Fibroblast of lung (primary cell): ENCODE measurements around the gene NDST3. TPM values are rescaled to one million over a fixed set of nuclear protein-coding genes. Genes with fewer than 3 reads are reported as not detected.

Experiments used
- DNase-seq, 2 donors: peaks; one replicate each; pipeline versions ENCODE4 v3.0.0 to v3.0.0-alpha.2; 2010; ENCODE audit warnings: low read depth in 2 of 2
- H2AFZ ChIP-seq: 2 replicates; pipeline ENCODE4 v1.5.1; 2012; ENCODE audit warnings: low read length, control low read depth, inconsistent platforms
- H3K27ac ChIP-seq: 2 replicates; pipeline ENCODE4 v1.5.1; 2011; ENCODE audit warnings: low read length, control low read depth; ENCODE audit not compliant: insufficient read depth
- H3K27me3 ChIP-seq: 2 replicates; pipeline ENCODE4 v1.5.1; 2011; ENCODE audit warnings: mild to moderate bottlenecking, low read length; ENCODE audit not compliant: control insufficient read depth, insufficient read depth
- H3K36me3 ChIP-seq: 2 replicates; pipeline ENCODE4 v1.5.1; 2011; ENCODE audit warnings: low read length; ENCODE audit not compliant: control insufficient read depth, insufficient read depth
- H3K4me1 ChIP-seq: 2 replicates; pipeline ENCODE4 v1.5.1; 2011; ENCODE audit warnings: low read length; ENCODE audit not compliant: control insufficient read depth, insufficient read depth; ENCODE audit errors: extremely low read depth
- H3K4me2 ChIP-seq: 2 replicates; pipeline ENCODE4 v1.5.1; 2011; ENCODE audit warnings: low read length, control low read depth; ENCODE audit not compliant: insufficient read depth; ENCODE audit errors: extremely low read depth
- H3K4me3 ChIP-seq, 4 experiments: fragments of 200-600 bp in 1 of 4; sonication (generic) in 1 of 4; replicated peaks in 1 of 4; 2 replicates each; pipeline ENCODE4 v1.5.1; 2011 to 2016; ENCODE audit warnings: low read length in 4 of 4, low read depth in 3 of 4, mild to moderate bottlenecking in 3 of 4, control low read depth in 2 of 4, inconsistent platforms in 1 of 4, mixed read lengths in 1 of 4; ENCODE audit not compliant: insufficient read depth in 1 of 4; ENCODE audit errors: control extremely low read depth in 1 of 4
- H3K79me2 ChIP-seq: 2 replicates; pipeline ENCODE4 v1.5.1; 2012; ENCODE audit warnings: mild to moderate bottlenecking, low read length, inconsistent platforms; ENCODE audit not compliant: control insufficient read depth, insufficient read depth
- H3K9ac ChIP-seq: 2 replicates; pipeline ENCODE4 v1.5.1; 2011; ENCODE audit warnings: mild to moderate bottlenecking, low read length, control low read depth; ENCODE audit not compliant: insufficient read depth
- H3K9me3 ChIP-seq: 2 replicates; pipeline ENCODE4 v1.5.1; 2012; ENCODE audit warnings: low read depth, low read length; ENCODE audit not compliant: control insufficient read depth, insufficient read depth
- H4K20me1 ChIP-seq: 2 replicates; pipeline ENCODE4 v1.5.1; 2011; ENCODE audit warnings: low read length; ENCODE audit not compliant: control insufficient read depth, insufficient read depth; ENCODE audit errors: extremely low read depth
- EZH2 ChIP-seq: IDR thresholded peaks from 2 replicates; pipeline ENCODE4 v1.5.1; 2012; ENCODE audit warnings: low read length, control low read depth, mild to moderate bottlenecking; ENCODE audit errors: missing control alignments
- polyA plus RNA-seq, 2 donors: library from polyadenylated mRNA; depleted of rRNA in 1 of 2; stranded (reverse) in 1 of 2; unstranded in 1 of 2; fragments of >200 nt; gene quantifications; 2 replicates each; pipeline ENCODE4 v1.2.1, GENCODE V29; 2011 to 2012; ENCODE audit warnings: missing spikeins in 1 of 2
- total RNA-seq: library from RNA; depleted of rRNA; stranded (reverse); fragments of >200 nt; gene quantifications from 2 replicates; pipeline ENCODE4 v1.2.1, GENCODE V29; 2014
- TF ChIP-seq, protein P1 (sequence below), 2 donors: IDR thresholded peaks in 1 of 2; conservative IDR thresholded peaks in 1 of 2; 1 replicate in 1 of 2; 2 replicates in 1 of 2; pipeline ENCODE4 v1.5.1; 2011 to 2012; ENCODE audit warnings: low read length in 2 of 2, control low read depth in 1 of 2, inconsistent platforms in 1 of 2, low read depth in 1 of 2, mild to moderate bottlenecking in 1 of 2

The NDST3 gene
- total and polyA plus RNA-seq, 2 donors (not counting 1 experiment from before 2014, with no cell fraction given), result 0.16 TPM; not detected in 1

DNA sequence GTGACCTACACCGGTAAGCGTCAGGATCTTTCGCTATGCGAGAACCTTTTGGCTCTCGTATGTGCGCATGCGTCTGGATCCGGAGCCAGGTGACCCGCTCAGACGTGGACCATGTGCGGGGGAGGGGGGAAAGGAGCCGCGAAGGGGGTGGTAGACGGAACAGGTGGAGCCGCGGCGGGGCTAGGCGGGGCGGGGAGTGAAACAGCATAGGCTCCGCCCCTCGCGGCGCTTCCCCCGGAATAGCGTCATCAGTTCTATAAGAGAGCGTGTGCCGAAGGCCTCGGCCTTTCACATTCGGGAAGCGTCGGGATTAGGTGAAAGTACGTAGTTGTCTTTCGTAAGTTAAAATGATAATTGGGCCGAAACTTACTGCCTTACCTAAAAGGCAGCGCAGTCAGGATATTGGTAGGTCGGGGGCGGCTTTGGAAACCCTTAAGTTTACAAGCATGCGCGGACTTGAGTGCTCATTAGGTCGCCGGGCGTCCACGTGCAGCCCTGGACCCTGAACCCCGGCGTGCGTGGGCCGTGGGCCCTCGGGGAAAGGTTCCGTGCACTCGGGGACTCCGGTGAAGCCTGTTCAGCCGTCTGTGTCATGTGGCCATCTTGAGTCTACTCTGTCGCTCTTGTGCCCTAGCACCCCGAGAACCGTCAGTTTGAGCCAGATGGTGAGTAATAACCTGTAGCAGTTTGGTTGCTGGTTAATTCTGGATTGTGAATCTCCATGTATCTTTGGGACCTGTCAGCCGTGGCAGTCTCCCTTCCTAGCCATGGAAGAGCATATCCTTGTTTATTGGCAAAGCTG lies 244.4 kb downstream of the NDST3 start:
- peak overlapping the region; percentile 80 to 98 (median 83) for H3K4me3 ChIP-seq
- peak overlapping the region; percentile 87 for H2AFZ ChIP-seq
- no peak for TF ChIP-seq EZH2
- TF ChIP-seq, protein P1, sequence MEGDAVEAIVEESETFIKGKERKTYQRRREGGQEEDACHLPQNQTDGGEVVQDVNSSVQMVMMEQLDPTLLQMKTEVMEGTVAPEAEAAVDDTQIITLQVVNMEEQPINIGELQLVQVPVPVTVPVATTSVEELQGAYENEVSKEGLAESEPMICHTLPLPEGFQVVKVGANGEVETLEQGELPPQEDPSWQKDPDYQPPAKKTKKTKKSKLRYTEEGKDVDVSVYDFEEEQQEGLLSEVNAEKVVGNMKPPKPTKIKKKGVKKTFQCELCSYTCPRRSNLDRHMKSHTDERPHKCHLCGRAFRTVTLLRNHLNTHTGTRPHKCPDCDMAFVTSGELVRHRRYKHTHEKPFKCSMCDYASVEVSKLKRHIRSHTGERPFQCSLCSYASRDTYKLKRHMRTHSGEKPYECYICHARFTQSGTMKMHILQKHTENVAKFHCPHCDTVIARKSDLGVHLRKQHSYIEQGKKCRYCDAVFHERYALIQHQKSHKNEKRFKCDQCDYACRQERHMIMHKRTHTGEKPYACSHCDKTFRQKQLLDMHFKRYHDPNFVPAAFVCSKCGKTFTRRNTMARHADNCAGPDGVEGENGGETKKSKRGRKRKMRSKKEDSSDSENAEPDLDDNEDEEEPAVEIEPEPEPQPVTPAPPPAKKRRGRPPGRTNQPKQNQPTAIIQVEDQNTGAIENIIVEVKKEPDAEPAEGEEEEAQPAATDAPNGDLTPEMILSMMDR (conservative IDR thresholded peaks at IDR 0.05 in 1 of 2, IDR thresholded peaks at IDR 0.05 in 1 of 2; ENCODE audit: low read depth in 1 of 2, low read length in 2 of 2), result no peak
- no peaks in the 10 kb centered on the region for H3K27me3 ChIP-seq
- no peaks in the 10 kb centered on the region for H3K9me3 ChIP-seq
- H3K27ac ChIP-seq, result peak overlapping the region; percentile 84
- peaks cover 23% of the 10 kb centered on the region for H3K79me2 ChIP-seq
- no peaks in the 10 kb centered on the region for H4K20me1 ChIP-seq
- peaks cover 2% of the 10 kb centered on the region for H3K4me1 ChIP-seq
- H3K4me2 ChIP-seq, result peak overlapping the region; percentile 65
- peaks cover 1% of the 10 kb centered on the region for H3K36me3 ChIP-seq
- peak overlapping the region; percentile 70 for H3K9ac ChIP-seq
- peak; percentile 90 to 93 for DNase-seq

DNA sequence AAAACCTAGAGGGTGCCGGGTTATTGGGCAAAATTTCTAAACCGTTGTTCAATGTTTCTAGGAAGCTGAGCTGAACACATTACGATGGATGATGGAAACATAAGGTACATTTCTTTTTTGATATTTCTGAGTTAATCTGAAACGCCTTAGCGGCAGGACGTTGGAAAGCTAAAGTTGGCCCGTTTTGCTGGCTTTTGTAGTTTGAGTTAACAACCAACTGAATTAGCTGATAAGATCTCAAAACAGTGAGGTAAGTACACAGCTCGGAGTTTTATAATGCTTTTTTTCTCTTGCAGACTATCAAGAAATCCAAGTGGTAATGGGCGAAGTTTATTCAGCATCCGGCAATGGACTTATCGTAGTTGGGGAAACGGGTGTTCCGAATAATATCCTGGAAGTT lies 245.0 kb downstream of the NDST3 start:
- TF ChIP-seq, protein P1 (conservative IDR thresholded peaks at IDR 0.05 in 1 of 2, IDR thresholded peaks at IDR 0.05 in 1 of 2; ENCODE audit: low read depth in 1 of 2, low read length in 2 of 2), result no peak
- no peak for TF ChIP-seq EZH2
- Histone ChIP-seq H3K27me3 (no peaks in the 10 kb centered on the region), H2AFZ (no peak overlapping the region), H3K4me3 (peak overlapping the region; percentile 80 to 98 (median 83)), H4K20me1 (no peaks in the 10 kb centered on the region), H3K4me1 (peaks cover 3% of the 10 kb centered on the region), H3K4me2 (peak overlapping the region; percentile 83), H3K27ac (peak overlapping the region; percentile 84), H3K79me2 (peaks cover 23% of the 10 kb centered on the region), H3K36me3 (peaks cover 3% of the 10 kb centered on the region), H3K9me3 (no peaks in the 10 kb centered on the region), H3K9ac (peak overlapping the region; percentile 70)
- peak in 1 of 2 donors; percentile 2 for DNase-seq

DNA sequence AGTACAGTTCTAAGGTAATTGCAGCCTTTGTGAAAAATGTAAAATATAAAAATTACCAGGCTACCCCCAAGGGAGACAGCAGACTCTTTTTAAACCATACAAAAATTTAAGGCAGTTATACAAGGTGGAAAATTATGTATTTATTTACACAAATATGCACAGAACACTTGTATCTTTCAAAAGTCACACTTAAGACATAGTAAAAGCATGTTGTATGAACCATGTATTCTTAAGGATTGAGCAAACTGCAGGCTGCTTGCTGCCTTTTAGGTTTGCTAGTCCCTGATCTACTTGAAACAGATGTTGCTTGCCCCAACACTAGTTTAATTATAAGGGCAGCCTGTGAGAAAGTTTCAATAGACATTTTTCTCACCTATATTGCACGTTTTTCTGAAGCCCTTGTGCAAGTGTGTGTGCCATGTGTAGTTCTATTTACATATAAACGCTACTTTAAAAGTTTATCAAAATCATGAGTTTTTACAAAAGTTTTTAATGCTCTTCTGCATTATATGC lies 245.7 kb downstream of the NDST3 start:
- H3K27me3 ChIP-seq, result no peaks in the 10 kb centered on the region
- DNase-seq, result peak in 1 of 2 donors; percentile 23
- H3K4me3 ChIP-seq, result peak overlapping the region; percentile 80 to 98 (median 83)
- TF ChIP-seq EZH2, result no peak
- TF ChIP-seq, protein P1 (conservative IDR thresholded peaks at IDR 0.05 in 1 of 2, IDR thresholded peaks at IDR 0.05 in 1 of 2; ENCODE audit: low read depth in 1 of 2, low read length in 2 of 2), result no peak
- peak overlapping the region; percentile 70 for H3K9ac ChIP-seq
- peaks cover 6% of the 10 kb centered on the region for H3K4me1 ChIP-seq
- no peaks in the 10 kb centered on the region for H4K20me1 ChIP-seq
- H2AFZ ChIP-seq, result no peak overlapping the region
- peaks cover 3% of the 10 kb centered on the region for H3K36me3 ChIP-seq
- H3K9me3 ChIP-seq, result no peaks in the 10 kb centered on the region
- peak overlapping the region; percentile 84 for H3K27ac ChIP-seq
- H3K4me2 ChIP-seq, result peak overlapping the region; percentile 83
- peaks cover 23% of the 10 kb centered on the region for H3K79me2 ChIP-seq
